Embryonic facial prominence (tissue), 1 donor: ENCODE results near the gene SGIP1.
"Not testable (repeated sequence)": the region's sequence is repeated elsewhere in the genome, so short reads cannot be mapped to it uniquely, and the experiment has no call there.

Experiments used
- DNase-seq: peaks from one replicate; pipeline ENCODE4 v3.0.0-alpha.2; 2016; ENCODE audit errors: extremely low spot score

Gene SGIP1

DNA sequence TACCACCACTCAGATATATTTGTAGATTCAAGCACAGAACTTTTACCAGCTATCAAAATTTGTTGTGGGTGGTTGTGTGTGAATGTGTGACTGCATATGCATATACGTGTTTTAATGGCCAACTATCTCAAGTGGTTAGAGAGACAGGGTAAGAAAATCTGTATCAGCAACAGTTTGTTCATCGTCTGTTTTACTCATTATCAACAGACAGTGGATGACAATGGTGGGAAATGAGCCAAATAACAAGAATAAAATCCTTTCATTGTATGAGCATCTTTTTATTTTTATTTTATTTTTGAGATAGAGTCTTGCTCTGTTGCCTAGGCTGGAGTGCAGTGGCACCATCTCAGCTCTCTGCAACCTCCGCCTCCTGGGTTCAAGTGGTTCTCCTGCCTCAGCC, 195.6 kb downstream of the SGIP1 start:
- no peak for DNase-seq

DNA sequence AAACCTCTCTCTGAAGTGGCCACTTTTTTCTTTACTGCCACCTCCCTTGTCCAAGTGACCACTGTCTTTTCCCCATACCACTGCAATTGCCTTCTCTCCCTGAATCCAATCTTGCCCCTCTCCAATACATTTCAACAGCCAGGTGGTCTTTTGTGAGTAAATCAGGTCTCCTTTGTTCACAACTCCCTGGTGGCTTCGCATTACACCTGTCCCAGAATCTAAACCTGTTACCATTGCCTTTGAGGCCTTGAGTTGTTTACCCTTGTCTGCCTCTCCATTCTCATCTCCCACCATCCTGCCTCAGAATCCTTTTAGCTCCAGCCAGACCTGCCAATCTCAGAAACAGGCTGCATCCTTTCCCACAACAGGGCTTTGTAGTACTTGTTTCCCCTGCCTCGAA, 196.5 kb downstream of the SGIP1 start:
- no peak for DNase-seq

DNA sequence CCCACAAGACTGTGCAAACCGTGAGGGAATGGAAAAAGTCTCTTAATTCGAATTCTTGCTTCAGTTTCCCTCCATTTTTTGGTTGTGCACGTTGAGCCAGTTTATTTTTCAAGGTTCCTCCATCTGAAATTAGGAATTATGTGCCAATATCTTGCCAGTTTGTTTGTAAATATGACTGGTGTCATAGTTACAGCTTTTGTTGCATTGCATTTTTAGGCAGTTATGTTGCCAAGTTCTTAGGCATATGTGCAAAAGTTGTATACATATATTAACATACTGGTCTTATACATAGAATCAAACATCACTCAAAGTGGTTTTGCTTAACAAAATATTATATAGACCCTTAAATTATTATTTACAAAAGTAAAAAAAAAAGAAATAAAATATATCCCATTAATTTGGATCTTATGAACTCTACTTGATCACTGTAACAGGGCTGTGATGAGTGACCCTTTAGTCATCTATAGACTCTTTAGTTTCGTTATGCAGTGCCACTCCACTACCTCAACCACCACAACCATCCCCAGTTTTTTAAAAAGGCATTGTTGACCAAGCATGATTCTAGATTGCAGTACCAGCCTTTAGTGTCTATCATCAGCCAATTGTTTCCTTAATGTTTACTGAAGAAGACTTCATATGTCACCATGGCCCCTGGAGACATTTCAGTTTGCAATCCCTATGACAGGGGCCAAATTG, 197.4 kb downstream of the SGIP1 start:
- DNase-seq: no peak

DNA sequence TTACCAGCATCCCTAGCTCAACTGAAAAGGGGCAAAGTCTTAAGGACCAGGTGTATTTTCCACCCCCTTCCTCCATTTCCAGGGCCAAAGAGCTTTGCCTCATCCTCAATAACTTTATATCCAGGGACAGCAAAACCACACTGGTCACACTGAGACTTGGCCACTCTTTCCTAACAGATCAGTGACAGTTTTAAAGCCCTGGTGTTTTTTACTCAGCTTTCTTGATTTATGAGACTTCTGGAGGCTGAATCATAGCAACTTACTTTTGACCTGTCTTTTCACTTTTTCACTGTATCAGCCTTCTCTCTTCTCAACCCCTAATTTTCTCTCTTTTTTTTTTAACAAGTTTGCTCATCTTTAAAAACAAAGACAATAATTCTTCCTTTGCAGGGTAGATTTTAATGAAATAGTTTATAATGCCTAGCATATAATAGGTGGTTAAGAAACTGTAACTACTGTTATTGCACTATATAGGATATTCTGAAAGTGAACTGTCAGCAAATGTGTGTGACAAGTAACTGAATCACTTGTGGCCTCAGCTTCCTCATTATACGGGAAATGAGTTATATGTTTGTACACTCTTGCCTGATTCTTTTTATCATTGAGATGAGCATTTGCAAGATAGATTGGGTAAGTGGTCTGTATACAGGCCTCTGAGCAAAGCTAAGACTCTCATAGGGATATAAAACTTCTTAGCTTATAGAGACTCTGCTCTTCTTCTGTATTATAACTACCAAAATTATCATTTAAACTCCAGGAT, 198.6 kb downstream of the SGIP1 start:
- no peak for DNase-seq

DNA sequence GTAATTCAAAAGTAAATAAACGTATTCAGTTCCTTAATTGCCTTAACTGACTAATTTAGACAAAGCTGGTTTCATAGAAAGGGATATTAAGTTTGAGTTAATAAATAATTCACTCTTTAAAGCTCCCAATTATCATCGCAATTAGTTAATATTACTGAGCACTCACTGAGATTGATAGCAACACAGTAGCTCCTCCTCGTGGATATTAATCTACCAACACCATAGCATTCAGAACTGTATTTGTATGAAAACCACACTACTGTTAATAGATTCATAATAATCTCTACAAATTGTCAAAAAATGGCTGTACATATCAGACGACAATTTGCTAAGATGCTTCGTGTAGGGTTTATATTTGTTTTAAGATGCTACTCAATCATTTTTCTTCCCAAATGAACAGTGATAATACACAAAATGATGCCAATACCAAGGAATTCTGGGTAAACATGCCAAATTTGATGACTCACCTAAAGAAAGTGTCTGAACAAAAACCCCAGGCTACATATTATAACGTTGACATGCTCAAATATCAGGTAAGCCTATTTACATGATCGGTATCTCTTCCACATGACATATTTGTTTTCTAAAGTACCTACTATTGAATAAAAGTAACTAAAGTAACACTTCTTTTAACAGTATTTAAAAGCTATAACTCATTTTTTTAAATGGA, 199.5 kb downstream of the SGIP1 start:
- no peak for DNase-seq

DNA sequence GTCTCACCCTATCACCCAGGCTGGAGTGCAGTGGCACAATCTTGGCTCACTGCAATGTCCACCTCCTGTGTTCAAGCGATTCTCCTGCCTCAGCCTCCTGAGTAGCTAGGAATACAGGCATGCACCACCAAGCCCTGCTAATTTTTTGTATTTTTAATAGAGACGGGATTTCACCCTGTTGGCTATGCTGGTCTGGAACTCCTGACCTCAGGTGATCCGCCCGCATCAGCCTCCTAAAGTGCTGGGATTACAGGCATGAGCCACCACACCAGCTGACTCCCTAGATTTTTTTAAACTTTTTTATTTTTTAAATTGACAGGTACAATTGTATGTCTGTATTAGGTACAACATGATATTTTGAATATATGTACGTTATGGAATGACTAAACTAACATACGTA, 200.6 kb downstream of the SGIP1 start:
- DNase-seq: not testable (repeated sequence)

DNA sequence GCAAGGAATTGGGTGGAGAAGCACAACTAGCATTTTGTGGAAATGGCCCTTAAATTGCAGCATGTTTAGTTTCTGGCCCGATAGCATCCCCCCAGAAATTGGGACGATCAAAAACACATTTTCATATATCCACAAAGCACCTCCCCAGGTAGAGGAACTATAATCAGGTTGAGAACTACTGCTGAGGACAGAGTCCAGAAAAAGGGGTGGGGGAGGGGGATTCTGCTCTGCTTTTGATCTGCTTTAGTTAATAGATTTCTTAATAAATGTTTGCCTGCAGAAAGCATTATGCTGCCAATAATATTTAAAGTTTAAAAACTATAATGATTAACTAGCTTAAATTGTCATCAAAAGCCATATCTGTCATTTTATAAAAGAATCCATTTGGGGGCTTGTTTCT, 203.9 kb downstream of the SGIP1 start:
- DNase-seq: no peak

DNA sequence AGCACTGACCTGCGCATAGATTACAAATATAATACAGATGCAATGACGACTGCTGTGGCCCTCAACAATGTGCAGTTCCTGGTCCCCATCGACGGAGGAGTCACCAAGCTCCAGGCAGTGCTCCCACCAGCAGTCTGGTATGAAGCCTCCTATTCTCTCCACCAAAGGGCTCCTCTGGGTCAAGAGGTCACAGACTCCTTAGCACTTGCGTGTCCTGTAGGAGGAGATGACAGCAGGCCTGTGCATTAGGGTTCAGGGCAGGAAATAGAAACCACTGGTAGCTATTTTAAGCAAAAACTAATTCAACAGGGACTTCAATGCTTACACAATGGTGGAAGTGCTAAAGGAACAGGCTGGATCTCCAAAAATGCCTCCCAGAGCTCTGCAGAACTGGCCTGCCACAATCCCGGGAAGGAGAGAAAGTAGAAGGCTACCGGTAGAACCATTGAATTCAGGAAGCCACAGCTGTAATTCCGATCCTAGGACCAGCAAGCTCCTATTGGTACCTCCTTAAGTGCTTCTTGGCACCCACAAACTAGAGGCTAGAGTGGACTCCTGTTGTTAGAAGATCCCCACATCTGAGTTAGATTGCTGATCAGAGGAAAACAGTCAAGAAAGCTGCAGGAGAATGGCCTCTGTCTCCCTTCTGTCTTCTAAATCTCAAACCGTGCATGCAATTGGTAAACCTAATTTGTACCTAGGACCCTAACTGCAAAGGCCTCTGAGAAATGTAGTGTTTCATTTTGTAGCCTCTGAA, 205.6 kb downstream of the SGIP1 start:
- DNase-seq: no peak

DNA sequence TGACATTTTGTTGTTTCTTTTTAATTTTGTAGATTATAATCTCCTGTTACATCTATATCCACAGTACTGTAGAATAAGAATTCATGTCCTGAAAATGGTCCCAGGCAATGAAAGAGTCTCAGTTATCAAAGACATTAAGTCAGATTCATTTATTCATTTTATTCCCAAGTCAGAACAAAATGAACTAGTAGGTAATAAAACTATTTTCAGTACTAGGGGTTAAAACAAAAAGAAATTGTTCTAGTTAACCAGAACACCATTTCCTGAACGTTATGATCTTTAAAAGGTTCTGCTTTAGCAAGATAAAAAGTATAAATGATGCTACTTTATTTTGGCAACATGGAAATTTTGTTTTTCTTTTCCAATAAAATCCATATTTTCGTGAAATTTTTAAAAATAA, 211.5 kb downstream of the SGIP1 start:
- no peak for DNase-seq

DNA sequence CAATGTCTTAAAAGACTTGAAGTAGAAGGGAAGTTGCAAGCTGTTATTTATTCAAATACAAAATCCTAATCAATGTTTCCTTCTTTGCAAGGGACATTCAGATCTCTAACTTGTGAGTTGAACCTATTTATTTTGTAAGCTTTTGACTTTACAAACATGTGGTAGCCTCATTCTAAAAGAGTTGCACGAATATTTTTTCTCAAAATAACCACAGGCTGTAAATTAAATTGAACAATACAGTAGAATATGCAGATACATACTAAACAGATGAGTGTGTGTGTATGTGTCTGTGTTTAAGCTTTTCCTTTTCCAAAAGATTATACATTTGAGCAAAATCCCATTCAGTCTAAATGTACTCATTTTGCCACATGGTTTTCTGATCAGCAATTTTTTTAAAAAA, 213.5 kb downstream of the SGIP1 start:
- no peak for DNase-seq

DNA sequence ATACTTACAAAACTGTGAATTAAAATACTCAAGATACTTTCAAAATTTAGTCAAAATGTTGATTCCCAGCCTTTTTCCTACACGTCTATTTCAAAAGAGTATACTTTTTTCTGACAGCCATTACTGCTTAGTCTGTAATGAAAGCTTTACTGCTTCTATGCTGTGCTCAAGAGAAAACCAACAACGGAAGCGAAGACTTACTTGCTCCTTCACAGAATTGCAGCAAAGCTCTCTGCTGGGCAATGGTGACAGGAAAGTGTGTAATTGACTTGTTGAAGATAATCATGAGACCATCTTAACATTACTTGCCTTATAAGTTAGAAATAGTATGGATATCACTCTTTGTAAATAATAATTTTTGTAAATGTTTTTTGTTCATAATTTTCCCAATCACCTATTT, 216.6 kb downstream of the SGIP1 start:
- DNase-seq: no peak

DNA sequence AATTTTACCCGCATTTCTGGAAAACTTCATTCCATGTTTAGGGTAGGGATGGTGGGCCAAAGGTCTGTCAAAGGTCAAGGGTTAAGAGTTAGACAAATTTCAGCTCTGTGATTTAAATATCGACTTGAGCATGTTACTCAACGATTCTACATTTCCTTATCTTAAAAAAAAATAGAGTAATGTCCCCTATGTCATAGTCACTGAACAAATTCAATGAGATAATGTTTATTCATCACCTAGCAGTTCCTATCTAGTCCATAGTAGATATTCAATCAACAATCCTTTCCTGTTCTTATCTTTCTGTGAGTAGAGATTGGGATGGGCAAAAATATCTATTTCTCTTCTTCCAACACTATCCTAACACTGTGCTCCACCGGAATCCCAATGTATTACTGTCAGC, 217.2 kb downstream of the SGIP1 start:
- no peak for DNase-seq

DNA sequence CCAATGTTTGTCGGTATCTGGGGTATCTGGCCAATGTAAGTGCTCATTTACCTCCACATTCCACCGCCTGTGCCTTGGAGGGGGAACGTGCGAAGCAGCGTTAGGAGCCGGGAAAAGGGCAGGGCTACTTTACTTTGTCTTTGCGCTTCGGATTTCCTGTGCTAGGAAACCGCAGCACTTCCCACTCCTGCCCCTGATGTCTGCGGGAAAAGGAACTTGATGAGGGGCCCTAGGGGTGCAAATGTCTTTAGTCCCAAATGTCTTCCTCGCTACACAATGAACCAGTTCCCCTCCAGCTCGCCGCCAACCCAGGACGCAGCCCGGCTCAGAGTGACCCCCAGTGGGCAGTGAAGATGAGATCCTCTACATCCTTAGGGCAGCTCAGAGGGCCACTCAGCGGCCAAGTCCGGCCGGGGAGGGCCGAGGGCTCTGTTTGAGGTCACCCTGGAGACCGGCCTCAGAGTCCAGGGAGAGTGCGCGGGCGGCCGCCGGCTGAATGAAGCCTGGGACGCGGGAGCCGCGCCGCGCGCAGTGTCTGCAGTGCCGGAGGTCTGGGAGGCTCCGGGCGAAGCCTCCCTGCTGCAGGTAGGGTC, 218.1 kb downstream of the SGIP1 start, which contains the start of gene DYNLT5:
Gene DYNLT5, plus strand, starts transcription at position 460 of the 593 bp plus-strand sequence. CDS start 2,200 bp downstream, outside the sequence.
- DNase-seq: no peak

DNA sequence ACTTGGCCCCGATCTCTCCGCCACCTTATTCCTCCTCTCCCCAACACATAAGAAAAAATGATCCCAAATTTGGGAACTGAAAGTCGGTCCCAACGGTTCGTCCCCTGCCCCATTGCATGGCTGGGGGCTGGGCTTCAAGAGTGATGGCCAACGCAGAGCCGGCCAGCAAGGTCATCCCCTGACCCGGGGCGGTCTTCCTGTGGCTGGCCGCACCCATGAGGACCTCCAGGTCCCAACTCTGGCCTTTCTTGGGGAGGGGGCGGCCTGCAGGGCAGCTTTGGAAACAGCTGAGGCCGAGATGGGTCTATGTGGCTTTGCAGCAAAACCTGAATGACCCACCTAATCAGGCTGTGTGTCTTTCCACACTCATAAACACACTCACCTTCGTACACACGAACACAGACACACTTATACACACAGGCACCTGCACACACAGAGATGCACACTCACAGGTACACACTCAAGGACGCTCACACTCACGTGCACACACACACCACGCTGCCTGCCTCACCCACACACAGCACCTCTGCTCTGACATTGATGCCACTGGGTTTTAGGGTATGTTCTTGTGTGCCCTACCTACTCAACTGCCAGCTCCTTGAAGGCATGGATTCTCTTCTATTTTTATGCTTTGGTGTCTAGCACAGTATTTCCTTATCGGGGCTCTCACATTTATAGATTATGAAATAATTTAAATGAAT, 218.9 kb downstream of the SGIP1 start:
- DNase-seq: no peak

DNA sequence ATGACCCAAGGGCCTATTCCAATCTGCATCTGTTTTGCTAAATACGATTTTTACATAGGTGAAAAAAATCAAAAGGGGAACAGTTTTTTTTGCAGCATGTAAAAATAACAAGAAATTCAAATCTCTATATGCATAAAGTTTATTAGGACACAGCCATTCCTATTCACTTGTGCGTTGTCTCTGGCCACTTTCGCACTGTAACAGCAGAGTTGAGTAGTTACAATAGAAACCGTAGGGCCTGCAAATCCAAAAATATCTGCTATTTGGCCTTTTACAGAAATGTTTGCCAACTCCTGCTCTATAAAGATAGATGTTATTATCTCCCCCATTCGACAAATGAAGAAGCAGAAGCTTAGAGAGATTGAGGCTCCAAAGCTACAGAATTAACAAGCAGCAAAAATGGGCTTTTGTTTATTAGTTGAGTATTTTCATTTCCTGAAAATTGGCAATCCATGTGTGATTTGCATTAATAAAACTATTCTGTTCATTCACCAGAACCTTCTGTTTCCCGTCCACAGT, 223.8 kb downstream of the SGIP1 start:
- no peak for DNase-seq

DNA sequence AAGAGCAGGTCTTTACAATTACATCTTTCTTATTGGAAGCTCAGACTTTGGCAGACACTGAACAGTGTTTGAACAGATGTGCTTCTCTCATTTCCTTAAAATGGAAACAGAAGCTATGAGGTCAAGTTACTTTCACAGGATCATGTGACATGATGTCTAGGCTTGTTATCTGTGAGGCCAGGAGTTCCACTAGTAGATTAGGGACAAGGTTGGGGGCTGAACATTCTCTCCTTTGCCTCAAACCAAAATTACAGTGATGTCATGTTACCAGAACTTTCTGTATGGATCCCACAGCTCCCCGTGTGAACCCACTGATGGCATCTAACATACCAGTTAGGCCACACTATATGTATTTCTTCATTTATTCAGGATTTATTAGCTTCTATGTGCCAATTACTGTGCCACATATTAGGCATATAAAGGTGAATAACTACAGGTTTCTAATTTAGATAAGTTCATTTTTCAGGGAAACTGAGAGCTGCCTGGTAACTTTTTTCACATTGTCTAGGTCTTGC, 224.3 kb downstream of the SGIP1 start:
- no peak for DNase-seq

DNA sequence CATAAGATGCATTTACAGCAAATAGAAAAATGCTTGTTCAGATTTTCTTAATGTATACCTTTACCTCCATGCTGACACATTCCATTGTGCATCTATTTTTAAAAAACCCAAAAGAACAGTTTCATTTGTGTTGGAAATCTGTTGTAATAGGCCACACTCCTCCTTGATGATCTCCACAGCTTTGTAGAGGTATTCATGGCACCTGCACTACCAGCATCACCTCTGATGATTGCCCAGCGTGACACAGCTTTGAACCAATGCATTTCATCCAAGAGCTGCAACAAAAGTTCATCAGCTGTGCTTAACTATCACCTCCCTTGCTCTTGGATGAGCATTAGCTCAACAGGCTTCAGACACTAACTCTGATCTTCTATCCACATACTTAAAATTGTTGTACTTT, 226.6 kb downstream of the SGIP1 start:
- DNase-seq: no peak

DNA sequence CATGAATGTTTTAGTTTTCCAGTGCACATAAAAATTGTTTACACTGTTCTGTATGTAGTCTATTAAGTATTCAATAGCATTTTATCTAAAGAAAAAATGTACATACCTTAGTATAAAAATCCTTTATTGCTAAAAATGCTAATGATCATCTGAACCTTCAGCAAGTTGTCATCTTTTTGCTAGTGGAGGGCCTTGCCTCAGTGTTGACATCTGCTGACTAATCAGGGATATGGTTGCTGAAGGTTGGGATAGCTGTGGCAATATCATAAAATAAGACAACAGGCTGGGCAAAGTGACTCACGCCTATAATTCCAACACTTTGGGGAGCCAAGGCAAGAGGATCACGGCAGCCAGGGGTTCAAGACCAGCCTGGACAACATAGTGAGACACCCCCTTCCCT, 227.3 kb downstream of the SGIP1 start:
- DNase-seq: no peak

DNA sequence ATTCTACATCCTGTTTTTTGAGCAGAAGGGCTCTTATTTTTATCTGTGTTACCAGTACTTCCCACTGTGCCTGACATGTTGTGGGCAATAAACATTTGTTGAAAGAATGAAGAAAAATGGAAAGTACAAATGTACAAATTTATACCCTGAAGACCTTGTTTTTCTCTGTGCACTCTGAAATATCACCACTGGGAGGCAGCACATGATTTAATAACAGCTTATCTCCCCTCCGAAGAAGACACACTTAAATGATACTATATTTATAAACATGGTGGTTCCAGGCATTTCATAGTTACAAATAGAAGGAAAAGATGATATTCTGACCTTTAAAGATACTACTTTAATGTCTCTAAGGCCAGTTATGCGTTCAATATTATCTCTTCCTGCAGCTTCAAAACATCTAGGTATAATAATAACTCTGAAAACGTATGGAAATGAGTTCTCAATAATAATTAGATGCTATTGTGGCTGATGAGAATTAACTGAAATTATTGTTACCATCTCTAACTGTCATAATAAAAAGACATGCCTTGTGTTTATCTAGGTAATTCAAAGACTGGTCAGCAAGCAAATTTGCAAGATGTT, 231.1 kb downstream of the SGIP1 start:
- DNase-seq: no peak

DNA sequence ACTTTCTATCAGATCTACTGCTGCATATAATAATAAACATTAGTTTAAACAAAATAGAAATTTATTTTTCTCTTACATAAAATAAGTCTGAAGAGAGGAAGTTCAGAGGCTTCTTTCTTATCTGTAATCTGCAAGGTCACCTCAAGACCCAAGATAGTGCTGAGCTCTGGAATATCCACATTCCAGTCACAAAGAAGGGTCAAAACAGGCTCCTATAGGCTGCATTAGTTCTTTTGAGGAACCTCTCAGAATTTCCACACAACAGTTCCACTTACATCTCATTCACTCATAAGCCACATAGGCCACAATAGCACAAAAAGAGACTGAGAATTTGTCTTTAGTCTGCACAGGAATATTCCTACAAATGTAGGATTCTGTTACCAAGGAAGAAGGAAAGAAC, 233.7 kb downstream of the SGIP1 start:
- DNase-seq: no peak
